ENCODE data around the gene IDI1.

IDI1 gene

GRCh38 chr10:1061930-1062774 is 13.2 kb upstream of the IDI1 start:
- no peak overlapping the region for H3K9ac ChIP-seq (ENCODE audit: insufficient read length, low read depth)
- H3K27me3 ChIP-seq (ENCODE audit: insufficient read depth, insufficient read length), result no peaks in the 10 kb centered on the region
- H3K4me3 ChIP-seq (ENCODE audit: insufficient read length, low read depth), result no peak overlapping the region
- no peak for DNase-seq (ENCODE audit: low read depth, low spot score)
- no peaks in the 10 kb centered on the region for H3K9me3 ChIP-seq (ENCODE audit: insufficient read depth, low read length)
- no peak for TF ChIP-seq YY1 (IDR thresholded peaks at IDR 0.05; ENCODE audit: insufficient read depth, insufficient read length)
- no peak for TF ChIP-seq ZNF274 (IDR thresholded peaks at IDR 0.05; ENCODE audit: low read depth, low read length)
- TF ChIP-seq SUZ12 (IDR thresholded peaks at IDR 0.05; ENCODE audit: extremely low read depth, insufficient read depth, insufficient read length), result no peak
- no peaks in the 10 kb centered on the region for H3K4me1 ChIP-seq (ENCODE audit: insufficient read depth, insufficient read length)
- H3K36me3 ChIP-seq (ENCODE audit: insufficient read depth, insufficient read length, low read length), result peaks cover 3% of the 10 kb centered on the region

DNA sequence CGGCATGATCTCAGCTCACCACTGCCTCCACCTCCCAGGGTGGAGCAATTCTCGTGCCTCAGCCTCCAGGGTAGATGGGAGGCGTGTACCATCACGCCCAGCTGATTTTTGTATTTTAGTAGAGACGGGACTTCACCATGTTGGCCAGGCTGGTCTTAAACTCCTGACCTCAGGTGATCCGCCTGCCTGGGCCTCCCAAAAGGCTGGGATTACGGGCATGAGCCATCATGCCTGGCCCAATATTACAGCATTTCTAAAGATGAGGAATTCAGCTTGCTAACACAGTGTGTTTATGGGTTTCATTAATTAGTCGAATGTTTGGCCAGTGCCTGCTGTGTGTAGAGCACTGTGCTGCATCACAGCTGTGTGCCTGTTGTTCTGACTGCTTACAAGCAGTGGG is 11.0 kb upstream of the IDI1 start:
- no peaks in the 10 kb centered on the region for H3K4me1 ChIP-seq (ENCODE audit: insufficient read depth, insufficient read length)
- DNase-seq (ENCODE audit: low read depth, low spot score), result no peak
- H3K9me3 ChIP-seq (ENCODE audit: insufficient read depth, low read length), result no peaks in the 10 kb centered on the region
- H3K9ac ChIP-seq (ENCODE audit: insufficient read length, low read depth), result no peak overlapping the region
- H3K36me3 ChIP-seq (ENCODE audit: insufficient read depth, insufficient read length, low read length), result peaks cover 4% of the 10 kb centered on the region
- no peak for TF ChIP-seq YY1 (IDR thresholded peaks at IDR 0.05; ENCODE audit: insufficient read depth, insufficient read length)
- no peak for TF ChIP-seq SUZ12 (IDR thresholded peaks at IDR 0.05; ENCODE audit: extremely low read depth, insufficient read depth, insufficient read length)
- TF ChIP-seq ZNF274 (IDR thresholded peaks at IDR 0.05; ENCODE audit: low read depth, low read length), result no peak
- no peak overlapping the region for H3K4me3 ChIP-seq (ENCODE audit: insufficient read length, low read depth)
- no peaks in the 10 kb centered on the region for H3K27me3 ChIP-seq (ENCODE audit: insufficient read depth, insufficient read length)

- Histone ChIP-seq H3K4me3 (ENCODE audit: insufficient read length, low read depth) (no peak overlapping the region), H3K9ac (ENCODE audit: insufficient read length, low read depth) (peak overlapping the region; percentile 1), H3K9me3 (ENCODE audit: insufficient read depth, low read length) (no peaks in the 10 kb centered on the region), H3K36me3 (ENCODE audit: insufficient read depth, insufficient read length, low read length) (peaks cover 23% of the 10 kb centered on the region), H3K4me1 (ENCODE audit: insufficient read depth, insufficient read length) (no peaks in the 10 kb centered on the region), H3K27me3 (ENCODE audit: insufficient read depth, insufficient read length) (no peaks in the 10 kb centered on the region)
- no peak for TF ChIP-seq SUZ12 (IDR thresholded peaks at IDR 0.05; ENCODE audit: extremely low read depth, insufficient read depth, insufficient read length)
- TF ChIP-seq ZNF274 (IDR thresholded peaks at IDR 0.05; ENCODE audit: low read depth, low read length), result no peak
- TF ChIP-seq YY1 (IDR thresholded peaks at IDR 0.05; ENCODE audit: insufficient read depth, insufficient read length), result no peak
- no peak for DNase-seq (ENCODE audit: low read depth, low spot score)
These were observed 9.1 kb upstream of the IDI1 start for GRCh38 chr10:1058017-1058416.

GRCh38 chr10:1057106-1057657 is 8.3 kb upstream of the IDI1 start:
- no peak for DNase-seq (ENCODE audit: low read depth, low spot score)
- H3K9ac ChIP-seq (ENCODE audit: insufficient read length, low read depth), result peak overlapping the region; percentile 93
- no peaks in the 10 kb centered on the region for H3K27me3 ChIP-seq (ENCODE audit: insufficient read depth, insufficient read length)
- no peak for TF ChIP-seq SUZ12 (IDR thresholded peaks at IDR 0.05; ENCODE audit: extremely low read depth, insufficient read depth, insufficient read length)
- TF ChIP-seq YY1 (IDR thresholded peaks at IDR 0.05; ENCODE audit: insufficient read depth, insufficient read length), result no peak
- TF ChIP-seq ZNF274 (IDR thresholded peaks at IDR 0.05; ENCODE audit: low read depth, low read length), result no peak
- H3K4me1 ChIP-seq (ENCODE audit: insufficient read depth, insufficient read length), result no peaks in the 10 kb centered on the region
- H3K4me3 ChIP-seq (ENCODE audit: insufficient read length, low read depth), result peak overlapping the region; percentile 91
- H3K36me3 ChIP-seq (ENCODE audit: insufficient read depth, insufficient read length, low read length), result peaks cover 29% of the 10 kb centered on the region
- H3K9me3 ChIP-seq (ENCODE audit: insufficient read depth, low read length), result no peaks in the 10 kb centered on the region

DNA sequence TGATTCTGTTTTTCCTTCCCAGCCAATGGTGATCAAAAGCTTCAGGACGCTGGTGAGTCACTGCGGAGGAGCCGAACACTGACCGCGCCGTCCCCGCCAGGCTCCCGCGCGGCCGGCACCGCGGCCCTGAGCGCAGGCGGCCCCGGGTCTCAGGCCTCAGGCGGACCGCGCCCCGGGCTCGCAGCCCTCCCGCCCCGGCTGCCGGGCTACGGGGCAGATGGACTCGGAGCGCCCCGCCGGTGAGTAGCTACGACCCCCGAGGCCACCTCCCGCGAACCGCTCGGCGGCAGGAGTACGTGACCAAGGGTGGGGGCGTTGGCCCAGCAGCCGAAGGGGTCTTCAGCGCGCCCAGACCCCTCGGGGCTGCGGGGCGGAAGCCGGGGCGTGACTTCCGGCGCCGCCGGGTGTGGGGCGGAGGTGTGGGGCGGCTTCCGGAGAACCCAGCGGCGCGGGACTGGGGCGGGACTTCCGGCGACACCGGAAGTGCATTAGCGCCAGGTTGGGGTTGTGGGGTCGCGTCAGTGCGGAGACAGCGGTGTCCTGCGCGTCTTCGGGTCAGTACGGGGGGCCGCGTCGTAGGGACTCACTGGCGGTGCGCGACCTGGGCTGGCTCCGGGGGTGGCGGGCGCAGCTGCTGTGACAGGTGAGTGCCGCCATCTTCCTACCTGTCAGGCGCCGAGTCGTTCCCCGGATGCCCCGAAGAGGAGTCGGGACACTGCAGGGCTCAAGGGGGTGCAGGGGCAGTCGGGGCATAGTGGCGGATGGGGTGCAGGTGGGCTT is 7.6 kb upstream of the IDI1 start, which contains the start of gene WDR37:
WDR37 (plus strand) TSS at position 60 of the 780 bp plus-strand sequence. CDS start 15,771 bp downstream, outside the sequence.
- Histone ChIP-seq H3K27me3 (ENCODE audit: insufficient read depth, insufficient read length) (no peaks in the 10 kb centered on the region), H3K9ac (ENCODE audit: insufficient read length, low read depth) (peak within 1 kb of the TSS; percentile 93), H3K4me3 (ENCODE audit: insufficient read length, low read depth) (peak within 1 kb of the TSS; percentile 91), H3K36me3 (ENCODE audit: insufficient read depth, insufficient read length, low read length) (peaks cover 35% of the 10 kb centered on the region), H3K9me3 (ENCODE audit: insufficient read depth, low read length) (no peaks in the 10 kb centered on the region), H3K4me1 (ENCODE audit: insufficient read depth, insufficient read length) (no peaks in the 10 kb centered on the region)
- peak; percentile 68 for DNase-seq (ENCODE audit: low read depth, low spot score)
- TF ChIP-seq ZNF274 (IDR thresholded peaks at IDR 0.05; ENCODE audit: low read depth, low read length) (no peak), SUZ12 (IDR thresholded peaks at IDR 0.05; ENCODE audit: extremely low read depth, insufficient read depth, insufficient read length) (no peak), YY1 (IDR thresholded peaks at IDR 0.05; ENCODE audit: insufficient read depth, insufficient read length) (no peak)

- H3K4me1 ChIP-seq (ENCODE audit: insufficient read depth, insufficient read length), result no peaks in the 10 kb centered on the region
- no peaks in the 10 kb centered on the region for H3K9me3 ChIP-seq (ENCODE audit: insufficient read depth, low read length)
- peaks cover 45% of the 10 kb centered on the region for H3K36me3 ChIP-seq (ENCODE audit: insufficient read depth, insufficient read length, low read length)
- peak overlapping the region; percentile 91 for H3K4me3 ChIP-seq (ENCODE audit: insufficient read length, low read depth)
- peak overlapping the region; percentile 26 for H3K9ac ChIP-seq (ENCODE audit: insufficient read length, low read depth)
- DNase-seq (ENCODE audit: low read depth, low spot score), result no peak
- H3K27me3 ChIP-seq (ENCODE audit: insufficient read depth, insufficient read length), result no peaks in the 10 kb centered on the region
- TF ChIP-seq ZNF274 (IDR thresholded peaks at IDR 0.05; ENCODE audit: low read depth, low read length), result no peak
- no peak for TF ChIP-seq SUZ12 (IDR thresholded peaks at IDR 0.05; ENCODE audit: extremely low read depth, insufficient read depth, insufficient read length)
- no peak for TF ChIP-seq YY1 (IDR thresholded peaks at IDR 0.05; ENCODE audit: insufficient read depth, insufficient read length)
These were observed 5.8 kb upstream of the IDI1 start for GRCh38 chr10:1054684-1055083.
